Amniotic stem cell (primary cell): Measurements from ENCODE around the gene RBM28.
"Not testable (repeated sequence)": the region's sequence is repeated elsewhere in the genome, so short reads cannot be mapped to it uniquely, and the experiment has no call there.

Experiments
- DNase-seq: peaks from one replicate; lab custom pipeline; 2025; lab: John Stamatoyannopoulos, UW

The RBM28 gene

DNA sequence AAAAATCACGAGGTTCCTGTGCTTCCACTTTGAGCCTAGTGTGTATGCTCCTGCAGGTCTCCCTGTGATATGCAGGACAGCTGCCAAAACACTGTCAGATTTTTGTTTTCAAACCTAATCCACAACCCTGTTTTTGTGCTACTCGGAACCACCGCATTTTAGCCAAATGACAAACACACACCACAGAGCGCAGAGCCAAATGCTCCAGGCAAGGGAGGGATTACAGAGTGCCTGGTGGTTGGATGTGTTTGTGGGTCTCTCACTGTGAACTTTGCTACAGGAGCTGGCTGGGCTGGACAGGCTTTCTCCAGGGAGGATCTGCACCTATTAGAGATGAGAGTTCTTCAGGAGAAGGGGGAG is 5.7 kb upstream of the RBM28 start:
- DNase-seq, result no peak

DNA sequence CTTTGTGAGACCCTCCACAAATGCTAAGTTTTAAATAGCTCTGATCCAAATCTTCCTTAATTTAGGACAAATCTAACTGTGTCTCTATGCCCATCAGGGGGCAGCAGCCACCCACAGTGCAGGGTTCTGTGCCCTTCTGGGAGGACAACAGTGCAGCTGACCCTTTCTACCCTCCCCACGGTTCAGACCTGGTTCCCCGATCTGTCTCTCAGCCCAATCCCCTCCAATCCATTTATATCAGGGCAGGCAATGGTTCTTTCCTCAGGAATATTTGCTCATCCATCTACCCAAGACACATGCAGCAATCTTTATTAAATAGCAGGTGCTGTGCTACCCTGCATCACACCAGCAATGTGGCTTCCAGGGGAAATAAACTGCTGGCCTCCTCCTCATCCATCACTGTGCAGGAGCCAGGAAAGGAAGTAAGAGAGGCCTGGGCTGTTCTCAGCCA is 4.0 kb upstream of the RBM28 start:
- DNase-seq, result no peak

DNA sequence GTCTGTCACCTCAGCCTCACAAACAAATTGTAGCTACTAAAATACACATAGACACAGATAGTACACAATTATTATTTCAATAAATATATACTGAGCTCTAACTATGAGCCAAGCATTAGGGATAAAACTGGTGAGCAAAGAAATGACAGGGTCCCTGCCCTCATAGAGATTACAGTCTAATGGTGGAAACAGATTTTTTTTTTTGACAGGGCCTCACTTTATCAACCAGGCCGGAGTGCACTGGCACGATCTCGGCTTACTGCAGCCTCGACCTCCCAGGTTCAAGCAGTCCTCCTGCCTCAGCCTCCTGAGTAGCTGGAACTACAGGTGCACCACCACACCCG is 695 bp upstream of the RBM28 start:
- DNase-seq, result no peak

DNA sequence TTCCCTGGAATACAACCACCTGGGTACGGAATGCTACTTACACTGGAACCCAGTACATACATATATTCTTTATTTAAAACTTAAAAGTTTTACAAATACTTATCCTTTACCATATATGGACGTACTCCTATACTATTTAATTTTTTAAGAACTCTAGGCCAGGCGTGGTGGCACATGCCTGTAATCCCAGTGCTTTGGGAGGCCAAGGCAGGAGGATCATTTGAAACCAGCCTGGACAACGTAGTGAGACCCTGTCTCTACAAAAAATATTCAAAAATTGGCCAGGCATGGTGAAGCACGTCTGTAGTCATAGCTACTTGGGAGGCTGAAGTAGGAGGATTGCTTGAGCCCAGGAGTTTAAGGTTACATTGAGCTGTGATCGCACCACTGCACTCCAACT is 2.0 kb downstream of the RBM28 start:
- DNase-seq, result no peak

DNA sequence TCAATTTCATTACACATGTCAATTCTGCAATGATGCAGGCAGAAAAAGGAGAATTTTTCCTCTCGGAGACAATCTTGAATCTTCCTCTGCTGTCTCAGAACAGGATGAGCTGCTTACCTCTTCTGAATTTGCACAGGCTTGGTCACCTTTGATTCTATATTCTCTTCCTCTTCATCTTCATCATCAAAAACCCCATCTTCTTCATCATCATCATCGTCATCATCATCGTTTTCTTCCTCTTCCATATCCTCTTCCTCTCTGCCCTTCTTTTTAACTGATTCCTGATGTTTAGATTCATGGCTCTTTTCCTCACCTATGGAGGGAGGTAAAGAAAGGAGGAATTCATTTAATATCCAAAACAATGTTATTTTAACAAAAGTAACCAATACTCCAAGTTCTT is 8.0 kb downstream of the RBM28 start:
- no peak for DNase-seq

DNA sequence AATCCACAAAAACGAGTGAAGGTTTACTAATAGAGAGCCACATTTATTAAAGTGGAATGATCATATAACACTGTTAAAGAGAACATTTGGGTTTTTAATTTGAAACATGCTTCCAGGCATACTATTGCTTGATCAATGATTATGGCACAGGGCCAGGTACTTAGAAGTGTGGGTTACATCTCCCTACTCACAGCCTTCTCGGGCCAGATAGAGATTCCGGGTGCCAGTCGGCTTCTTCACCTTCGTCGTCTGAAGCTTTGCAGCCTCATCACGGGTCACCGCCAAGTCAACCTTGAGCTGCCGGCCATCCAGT is 19.4 kb downstream of the RBM28 start:
- DNase-seq, result no peak

DNA sequence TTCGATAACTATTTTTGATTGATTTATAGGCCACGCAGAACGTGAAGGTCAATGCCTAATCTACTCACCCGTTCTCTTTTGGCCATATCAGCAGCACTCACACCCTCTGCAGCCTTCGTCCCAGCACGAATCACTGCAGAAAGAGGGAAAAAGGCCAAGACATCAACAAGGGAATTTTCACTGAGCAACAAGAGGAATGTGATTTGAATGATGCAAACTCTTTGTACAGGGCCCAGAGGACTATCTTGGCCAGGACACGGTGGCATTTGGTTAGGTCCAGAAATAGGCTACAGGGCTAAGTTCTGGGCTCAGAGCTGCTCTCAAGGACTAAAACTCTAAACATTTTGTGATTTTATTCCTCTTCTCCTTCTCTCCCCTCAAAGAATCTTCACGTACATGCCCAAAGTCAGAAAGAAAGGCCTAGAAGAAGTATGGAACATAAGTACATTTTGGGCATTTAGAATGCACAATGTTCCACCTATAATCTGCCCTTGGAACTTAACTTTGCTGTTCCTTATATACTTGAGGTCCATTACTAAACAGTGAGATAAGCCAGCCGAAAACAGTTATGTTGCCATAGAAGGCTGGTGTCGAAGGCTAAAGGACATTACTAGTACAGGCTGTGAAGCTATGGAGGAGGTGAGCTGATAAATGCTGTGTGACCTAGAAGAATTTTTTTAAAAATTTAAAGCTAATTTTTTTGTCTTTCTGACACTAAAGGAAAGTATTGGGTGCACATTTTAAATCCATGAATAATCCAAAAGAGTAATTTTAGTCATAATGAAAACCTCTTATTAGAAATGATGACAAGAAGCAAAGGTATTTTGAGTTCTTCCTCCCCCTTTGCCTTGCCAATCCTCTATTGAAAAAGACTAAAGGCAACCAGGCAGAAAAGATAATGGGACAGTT is 20.0 kb downstream of the RBM28 start:
- no peak for DNase-seq

DNA sequence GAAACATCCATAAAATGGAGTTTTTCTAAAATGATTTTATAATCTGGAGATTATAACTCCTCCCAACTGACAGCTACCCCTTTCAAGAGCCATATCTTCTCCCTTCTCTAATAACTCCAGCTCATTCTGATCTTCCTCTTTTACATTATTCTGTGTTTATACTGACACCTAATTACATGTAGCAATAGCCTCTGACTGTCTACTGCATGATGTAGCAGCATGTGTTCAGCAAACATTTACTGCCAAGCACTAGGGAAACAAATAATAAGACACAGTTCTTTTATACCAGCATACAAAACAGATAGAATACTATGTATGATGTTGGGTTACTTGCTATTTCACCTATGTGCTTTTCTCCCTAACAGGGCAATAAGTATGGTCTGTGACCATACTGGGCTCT is 20.7 kb downstream of the RBM28 start:
- no peak for DNase-seq

DNA sequence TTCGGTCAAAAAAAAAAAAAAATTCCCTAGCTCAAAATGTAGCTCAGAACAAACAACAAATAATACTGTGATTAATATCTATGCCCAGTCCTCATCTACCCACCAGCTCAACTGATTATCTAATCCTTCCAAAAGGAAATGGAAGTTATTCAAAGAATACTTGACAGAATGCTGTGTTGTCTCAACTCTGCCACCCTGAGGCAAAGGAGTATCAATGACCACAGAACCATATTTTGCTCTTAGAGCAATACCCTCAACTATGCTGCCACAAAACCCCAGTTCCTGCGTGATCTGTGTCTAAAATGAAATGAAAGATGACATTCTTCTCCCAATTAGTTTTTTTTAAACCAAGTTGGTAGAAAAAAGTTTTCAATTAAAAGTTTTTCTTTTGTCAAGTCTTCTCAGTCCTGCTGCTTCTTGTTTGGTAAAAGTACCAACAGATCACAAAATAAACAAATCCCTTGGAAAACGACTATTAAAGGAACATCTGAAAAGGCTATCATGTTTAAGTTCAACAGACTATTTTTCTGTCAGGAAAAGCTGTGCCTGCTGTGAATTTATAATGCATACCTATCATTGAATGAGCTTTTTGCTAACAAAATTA is 21.6 kb downstream of the RBM28 start:
- peak; percentile 21 for DNase-seq

DNA sequence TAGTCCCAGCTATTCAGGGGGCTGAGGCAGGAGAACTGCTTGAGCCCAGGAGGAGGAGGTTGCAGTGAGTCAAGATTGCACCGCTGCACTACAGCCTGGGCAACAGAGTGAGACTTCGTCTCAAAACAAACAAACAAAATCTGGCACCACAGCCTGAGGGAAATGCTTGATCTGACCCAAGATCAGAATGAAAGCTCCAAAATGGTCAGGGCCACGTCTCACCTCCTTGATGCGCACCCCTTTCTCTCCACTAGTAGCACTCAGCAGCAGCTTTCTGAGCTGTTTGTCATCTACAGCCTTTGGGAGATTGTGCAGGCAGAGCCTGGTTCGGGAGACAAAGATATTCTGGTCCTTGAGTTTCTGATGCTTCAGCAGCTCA is 22.7 kb downstream of the RBM28 start:
- DNase-seq, result no peak

DNA sequence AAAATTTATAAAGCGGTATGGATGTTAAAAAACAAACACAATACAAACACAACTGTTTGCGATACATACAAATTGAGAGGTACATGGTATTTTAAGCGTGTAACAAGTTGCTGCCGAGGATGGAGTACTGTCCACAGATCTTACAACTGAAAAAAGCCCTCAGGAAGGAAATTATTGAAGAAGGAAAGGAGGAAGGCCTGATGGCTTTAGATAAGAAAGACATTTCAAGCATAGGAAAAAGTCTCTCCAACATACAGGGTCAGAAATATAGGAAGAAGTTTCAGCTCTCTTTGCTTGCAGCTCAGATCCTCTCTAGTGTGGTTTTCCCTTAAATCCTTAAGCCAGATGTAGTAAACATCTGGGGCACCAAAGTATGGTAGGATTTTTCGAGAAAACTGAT is 25.0 kb downstream of the RBM28 start:
- no peak for DNase-seq

DNA sequence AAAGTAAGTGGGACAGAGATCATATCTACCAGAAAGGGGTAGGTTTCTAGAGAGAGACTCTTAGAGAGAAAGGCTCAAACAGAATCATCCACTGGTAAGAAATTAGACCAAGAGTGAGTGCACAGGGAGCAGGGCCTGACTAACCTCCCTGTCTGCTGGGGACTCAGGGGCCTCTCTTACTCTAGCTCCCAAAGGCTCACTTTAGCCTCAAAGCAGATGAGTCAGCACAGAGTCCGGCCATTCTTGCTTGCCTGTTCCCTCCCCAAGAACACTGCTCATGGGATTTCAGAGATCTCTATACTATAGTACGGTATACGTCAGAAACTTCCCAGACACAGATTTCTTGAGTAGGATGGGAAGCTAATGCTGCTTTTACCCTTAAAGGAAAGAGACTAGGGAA is 32.7 kb downstream of the RBM28 start:
- DNase-seq, result no peak

DNA sequence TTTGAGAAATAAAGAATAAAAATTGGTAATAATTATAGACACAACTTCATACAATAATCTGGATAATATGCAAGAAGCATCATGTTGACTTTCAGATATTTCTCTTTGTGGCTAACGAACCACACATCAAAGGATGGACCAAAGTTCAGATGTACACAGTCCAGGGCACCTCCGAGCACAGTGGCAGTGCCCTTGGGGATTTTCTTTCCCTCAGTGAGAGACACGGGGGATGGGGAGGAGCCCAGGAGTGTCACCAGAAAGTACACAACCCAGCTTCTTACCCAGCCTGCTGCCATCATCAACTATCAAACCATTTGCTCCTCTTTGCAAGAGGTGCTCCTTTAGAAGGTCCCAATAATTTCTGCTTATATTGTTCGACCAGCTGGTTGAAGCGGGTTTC is 33.2 kb downstream of the RBM28 start:
- DNase-seq, result no peak

DNA sequence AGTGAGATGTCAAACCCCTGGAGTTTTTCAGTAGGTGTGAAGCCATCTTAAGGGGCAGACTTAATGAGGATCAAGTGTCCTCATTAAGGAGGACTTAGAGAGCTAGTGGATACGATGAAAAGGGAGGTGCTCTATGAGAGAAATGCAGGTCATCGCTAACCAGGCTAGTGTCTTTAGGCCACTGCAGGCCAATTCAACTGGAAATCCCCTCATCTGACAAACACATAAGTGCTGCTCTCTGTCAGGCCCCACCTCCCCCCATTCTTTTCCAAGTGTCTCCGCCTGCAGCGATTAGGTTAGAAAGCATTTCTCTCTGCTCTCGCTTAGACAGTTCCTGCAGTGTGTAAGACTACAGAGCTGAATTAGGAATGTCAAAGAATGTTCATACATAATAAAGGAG is 33.7 kb downstream of the RBM28 start:
- no peak for DNase-seq

DNA sequence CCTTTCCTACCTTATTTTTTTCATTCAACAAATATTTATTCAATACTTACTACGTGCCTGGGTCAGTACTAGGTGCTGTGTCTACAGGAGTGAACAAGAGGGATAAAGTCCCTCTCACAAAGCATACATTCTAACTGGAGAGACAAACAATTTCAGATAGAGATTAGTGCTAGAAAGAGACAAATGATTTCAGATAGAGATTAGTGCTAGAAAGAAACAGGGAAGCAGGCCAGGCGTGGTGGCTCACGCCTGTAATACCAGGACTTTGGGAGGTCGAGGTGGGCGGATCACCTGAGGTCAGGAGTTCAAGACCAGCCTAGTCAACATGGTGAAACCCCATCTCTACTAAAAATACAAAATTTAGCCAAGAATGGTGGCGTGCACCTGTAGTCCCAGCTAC is 34.6 kb downstream of the RBM28 start:
- DNase-seq, result no peak

DNA sequence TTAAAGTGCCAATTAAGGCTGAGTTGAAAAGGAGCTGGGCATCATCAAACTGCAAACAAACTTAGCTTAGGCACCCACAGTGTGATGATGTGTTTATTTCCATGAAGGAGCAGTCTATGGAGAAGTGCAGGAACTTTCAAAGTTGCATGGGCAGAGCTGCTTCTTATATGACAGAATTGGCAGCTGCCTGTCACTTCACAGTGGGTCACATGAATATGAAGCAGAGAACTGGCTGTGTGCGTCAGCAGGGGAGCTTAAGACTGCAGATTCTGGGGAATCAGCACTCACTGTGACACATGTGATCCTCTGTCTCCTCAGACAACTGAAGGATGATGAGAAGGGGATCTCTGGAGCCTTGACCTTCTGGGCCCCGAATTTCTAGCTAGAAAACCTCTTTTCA is 36.6 kb downstream of the RBM28 start:
- DNase-seq, result no peak

DNA sequence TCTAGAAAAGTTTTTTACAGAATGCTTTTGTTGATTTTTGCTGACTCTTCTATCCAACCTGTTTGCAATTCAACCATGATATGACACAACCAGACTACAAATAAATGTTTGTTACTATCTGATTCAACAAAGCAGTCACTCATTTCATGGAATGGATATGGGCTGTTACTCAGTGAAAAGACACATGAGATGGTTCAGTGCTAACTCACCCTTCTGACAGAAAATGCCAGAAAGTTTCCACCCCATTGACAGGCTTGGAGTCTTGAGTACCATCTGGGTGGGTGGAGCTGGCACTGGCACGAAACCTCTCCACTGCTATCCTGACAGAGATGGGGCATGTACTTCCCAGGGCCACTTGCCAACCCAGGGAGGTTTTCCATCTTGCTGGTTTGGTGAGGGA is 39.5 kb downstream of the RBM28 start:
- no peak for DNase-seq

DNA sequence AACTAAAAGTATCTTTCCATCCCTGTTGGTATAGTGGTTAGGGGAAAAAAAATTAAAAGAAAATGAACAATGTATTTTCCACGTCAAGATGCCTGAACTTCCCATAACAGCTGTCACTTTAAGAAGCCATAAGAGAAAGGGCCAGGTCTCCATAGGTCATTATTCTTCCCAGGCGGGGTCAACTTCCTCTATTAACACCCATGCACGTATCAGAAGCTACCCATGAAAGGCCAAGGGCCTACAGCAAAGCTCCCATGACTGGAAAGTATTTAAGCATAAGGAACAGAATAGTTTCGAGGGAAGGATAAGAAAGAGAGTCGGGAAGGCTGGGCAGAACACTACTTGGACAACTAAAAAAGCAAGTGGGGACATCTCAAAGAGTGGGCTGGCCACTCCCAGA is 40.1 kb downstream of the RBM28 start:
- no peak for DNase-seq

DNA sequence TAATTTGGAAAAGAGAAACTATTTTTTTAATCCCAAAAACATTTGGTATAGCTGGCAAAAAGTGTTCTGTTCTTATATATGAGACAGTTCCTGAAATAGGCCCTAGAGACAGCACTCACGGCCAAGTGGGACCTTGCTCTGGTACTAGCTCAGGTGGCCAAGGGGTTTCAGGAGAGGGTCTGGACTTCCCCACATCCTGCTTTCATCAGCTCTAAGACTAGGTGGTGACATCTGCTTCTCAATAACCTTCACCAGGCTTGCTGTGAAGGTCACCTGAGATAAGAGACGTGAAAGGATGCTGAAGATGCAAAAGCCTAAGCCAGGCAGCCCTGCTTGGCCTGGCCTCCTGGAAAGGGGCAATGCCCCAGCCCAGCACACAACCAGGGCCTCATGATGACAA is 40.6 kb downstream of the RBM28 start:
- no peak for DNase-seq

DNA sequence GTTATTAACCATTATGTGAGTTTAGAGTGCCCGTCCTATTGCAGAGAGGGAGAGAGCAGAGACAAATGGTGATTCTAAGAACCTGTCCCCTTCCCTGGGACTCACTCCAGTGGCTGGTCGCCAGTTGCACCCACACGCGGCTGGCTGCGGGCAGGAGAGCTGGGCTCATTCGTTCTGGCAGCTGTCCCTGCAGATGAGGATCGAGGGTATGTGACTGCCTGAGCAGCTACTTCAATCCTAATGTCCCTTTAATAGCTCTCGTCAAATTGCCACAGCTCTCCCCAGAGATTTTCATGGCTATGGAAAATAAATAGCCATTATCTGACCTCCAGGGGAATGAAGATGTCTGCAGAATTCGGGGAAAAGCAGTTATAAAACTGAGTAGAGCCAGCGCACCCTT is 41.6 kb downstream of the RBM28 start:
- DNase-seq, result no peak

DNA sequence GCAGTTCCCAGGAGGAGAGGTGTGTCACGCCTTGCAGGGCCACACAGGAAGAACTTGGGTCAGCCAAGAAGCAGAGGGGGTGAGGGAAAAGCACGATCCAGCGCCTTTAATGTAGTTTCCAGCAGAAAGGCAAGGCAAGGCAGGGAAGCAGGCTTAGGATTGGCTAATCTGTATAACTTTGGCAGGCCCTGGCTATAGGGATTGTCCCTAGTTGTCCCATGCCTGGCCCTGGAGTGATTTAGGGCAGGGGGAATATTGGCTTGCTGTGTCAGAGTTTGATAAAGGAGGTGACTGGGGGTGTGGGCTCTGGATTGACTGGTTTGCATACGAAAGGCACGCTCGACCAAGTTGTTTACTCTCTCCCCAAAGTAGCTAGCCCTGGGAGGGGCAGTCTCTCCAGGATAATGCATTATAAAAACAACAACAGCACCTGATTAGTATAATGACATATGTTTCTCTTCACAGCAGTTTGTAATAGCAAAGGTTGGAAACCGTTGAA is 44.5 kb downstream of the RBM28 start:
- DNase-seq, result no peak

DNA sequence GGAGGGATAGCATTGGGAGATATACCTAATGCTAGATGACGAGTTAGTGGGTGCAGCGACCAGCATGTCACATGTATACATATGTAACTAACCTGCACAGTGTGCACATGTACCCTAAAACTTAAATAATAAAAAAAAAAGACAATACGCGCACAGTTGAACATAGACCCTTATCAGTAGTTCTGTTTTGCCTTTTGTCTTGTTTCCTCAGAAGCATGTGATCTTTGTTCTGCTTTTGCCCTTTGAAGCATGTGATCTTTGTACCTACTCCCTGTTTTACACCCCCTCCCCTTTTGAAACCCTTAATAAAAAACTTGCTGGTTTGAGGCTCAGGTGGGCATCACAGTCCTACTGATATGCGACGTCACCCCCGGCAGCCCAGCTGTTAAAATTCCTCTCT is 45.7 kb downstream of the RBM28 start:
- DNase-seq, result not testable (repeated sequence)

DNA sequence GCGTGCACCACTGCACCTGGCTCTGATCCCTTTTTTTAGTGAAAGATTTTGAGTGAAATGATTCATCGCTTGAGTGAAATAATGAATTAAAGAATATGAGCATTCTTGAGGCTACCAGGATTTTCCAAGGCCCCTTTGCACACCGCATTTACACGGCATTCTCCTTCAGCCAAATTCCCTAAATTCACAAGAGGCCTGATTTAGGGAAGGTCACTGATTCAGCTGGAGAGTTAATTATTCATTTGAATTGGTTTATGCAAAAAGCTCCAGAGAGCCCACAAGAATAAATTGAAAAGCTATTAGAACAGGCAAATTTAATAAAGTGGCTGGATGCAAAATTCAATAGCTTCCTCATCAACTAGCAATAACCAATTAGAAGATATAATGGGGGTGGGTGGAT is 56.2 kb downstream of the RBM28 start:
- DNase-seq, result no peak

DNA sequence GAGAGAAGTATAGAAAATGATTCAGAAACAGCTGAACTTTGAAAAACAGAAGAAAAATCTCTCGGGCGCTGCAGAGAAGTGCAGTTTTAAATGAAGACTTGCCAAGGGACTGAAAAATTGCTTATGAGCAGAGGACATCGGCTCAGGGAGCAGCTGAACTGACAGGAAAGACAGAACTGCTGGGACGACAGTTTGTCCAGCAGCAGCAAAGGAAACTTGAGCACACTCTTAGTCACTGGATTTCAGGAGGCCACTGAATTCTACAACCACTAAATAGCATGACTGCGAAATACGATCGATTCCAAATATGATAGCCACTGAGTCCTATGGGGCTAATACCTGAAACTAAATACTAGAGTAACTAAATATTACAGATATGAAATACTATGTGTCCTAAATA is 59.6 kb downstream of the RBM28 start:
- no peak for DNase-seq
